Mesothelial cell of epicardium (in vitro differentiated cells): ENCODE measurements around the gene SLC24A3. TPM values are rescaled to one million over a fixed set of nuclear protein-coding genes. Genes with fewer than 3 reads are reported as not detected.

Experiments used
- DNase-seq, 2 experiments: peaks; one replicate each; pipeline ENCODE4 v3.0.0; 2021; ENCODE audit warnings: low spot score in 2 of 2; ENCODE audit not compliant: unreplicated experiment in 2 of 2
- H3K27ac Mint-ChIP-seq: 2 replicates; pipeline ENCODE4 v1.8.0; 2021; ENCODE audit warnings: mixed read lengths
- H3K27me3 Mint-ChIP-seq: 2 replicates; pipeline ENCODE4 v1.8.0; 2021; ENCODE audit warnings: low read depth, mixed read lengths
- H3K36me3 Mint-ChIP-seq: 2 replicates; pipeline ENCODE4 v1.8.0; 2021; ENCODE audit warnings: mixed read lengths
- H3K4me1 Mint-ChIP-seq: 2 replicates; pipeline ENCODE4 v1.8.0; 2021; ENCODE audit warnings: mixed read lengths
- H3K4me3 Mint-ChIP-seq: 2 replicates; pipeline ENCODE4 v1.8.0; 2021; ENCODE audit warnings: mild to moderate bottlenecking, moderate library complexity, mixed read lengths
- H3K9me3 Mint-ChIP-seq: 2 replicates; pipeline ENCODE4 v1.8.0; 2021; ENCODE audit warnings: mixed read lengths
- CTCF ChIP-seq: fragments of 200-600 bp; sonication (generic); IDR thresholded peaks from one replicate; pipeline ENCODE4 v1.5.0; 2021; ENCODE audit warnings: antibody characterized with exemption; ENCODE audit not compliant: unreplicated experiment
- total RNA-seq: library from RNA; stranded (reverse); gene quantifications from 3 replicates; pipeline ENCODE4 v1.2.1, GENCODE V29; 2021

Gene SLC24A3
- total RNA-seq, 1 donor from 2014 or later = 3.2 TPM

- Mint-ChIP-seq H3K9me3 (peaks cover 15% of the 10 kb centered on the region), H3K36me3 (no peaks in the 10 kb centered on the region), H3K27me3 (peaks cover 7% of the 10 kb centered on the region), H3K4me1 (no peaks in the 10 kb centered on the region), H3K27ac (no peak overlapping the region), H3K4me3 (no peak overlapping the region)
- DNase-seq = no peak
- no peak for TF ChIP-seq CTCF
Measured at GRCh38 chr20:19539191-19539590, 326.7 kb downstream of the SLC24A3 start.

- Mint-ChIP-seq H3K27me3 (peaks cover 7% of the 10 kb centered on the region), H3K4me1 (no peaks in the 10 kb centered on the region), H3K27ac (no peak overlapping the region), H3K36me3 (no peaks in the 10 kb centered on the region), H3K9me3 (peaks cover 11% of the 10 kb centered on the region), H3K4me3 (no peak overlapping the region)
- no peak for DNase-seq
- TF ChIP-seq CTCF = no peak
Measured at GRCh38 chr20:19540392-19540791, 327.9 kb downstream of the SLC24A3 start.

- Mint-ChIP-seq H3K4me3 (no peak overlapping the region), H3K36me3 (no peaks in the 10 kb centered on the region), H3K9me3 (no peaks in the 10 kb centered on the region), H3K4me1 (no peaks in the 10 kb centered on the region), H3K27me3 (peaks cover 7% of the 10 kb centered on the region), H3K27ac (no peak overlapping the region)
- DNase-seq = no peak
- no peak for TF ChIP-seq CTCF
Measured at GRCh38 chr20:19543101-19543500, 330.7 kb downstream of the SLC24A3 start.

- DNase-seq = no peak
- Mint-ChIP-seq H3K9me3 (no peaks in the 10 kb centered on the region), H3K4me1 (no peaks in the 10 kb centered on the region), H3K27me3 (peaks cover 7% of the 10 kb centered on the region), H3K36me3 (no peaks in the 10 kb centered on the region), H3K4me3 (no peak overlapping the region), H3K27ac (no peak overlapping the region)
- TF ChIP-seq CTCF = no peak
Measured at GRCh38 chr20:19544684-19545083, 332.2 kb downstream of the SLC24A3 start.

GRCh38 chr20:19546648-19547047 lies 334.2 kb downstream of the SLC24A3 start:
- no peak for TF ChIP-seq CTCF
- Mint-ChIP-seq H3K4me3 (no peak overlapping the region), H3K36me3 (no peaks in the 10 kb centered on the region), H3K27me3 (peaks cover 1% of the 10 kb centered on the region), H3K27ac (no peak overlapping the region), H3K4me1 (peaks cover 10% of the 10 kb centered on the region), H3K9me3 (no peaks in the 10 kb centered on the region)
- no peak for DNase-seq

- Mint-ChIP-seq H3K4me3 (no peak overlapping the region), H3K9me3 (no peaks in the 10 kb centered on the region), H3K27ac (no peak overlapping the region), H3K4me1 (peaks cover 10% of the 10 kb centered on the region), H3K27me3 (no peaks in the 10 kb centered on the region), H3K36me3 (no peaks in the 10 kb centered on the region)
- TF ChIP-seq CTCF = no peak
- no peak for DNase-seq
Measured at GRCh38 chr20:19547547-19547946, 335.1 kb downstream of the SLC24A3 start.
